GM21786 (cell line): ENCODE measurements around the gene TRPM1.
"Not testable (repeated sequence)": the region's sequence is repeated elsewhere in the genome, so short reads cannot be mapped to it uniquely, and the experiment has no call there.

Source experiments
- ATAC-seq: cut with Tn5 transposase; IDR thresholded peaks from one replicate; pipeline ENCODE4 v1.9.1; 2021; ENCODE audit not compliant: unreplicated experiment

The TRPM1 gene

GRCh38 chr15:31125061-31125460, 23.5 kb upstream of the TRPM1 start:
- no peak for ATAC-seq

GRCh38 chr15:31116423-31117030, 15.0 kb upstream of the TRPM1 start:
- no peak for ATAC-seq

GRCh38 chr15:31111091-31111647, 9.6 kb upstream of the TRPM1 start:
- ATAC-seq = no peak

GRCh38 chr15:31108836-31109235, 7.3 kb upstream of the TRPM1 start:
- no peak for ATAC-seq

- ATAC-seq = no peak
Observed at GRCh38 chr15:31106495-31107300, 5.2 kb upstream of the TRPM1 start.

- ATAC-seq = no peak
Observed at GRCh38 chr15:31104003-31104402, 2.5 kb upstream of the TRPM1 start.

GRCh38 chr15:31102374-31103342, 1.1 kb upstream of the TRPM1 start:
- no peak for ATAC-seq

- ATAC-seq = no peak
Observed at GRCh38 chr15:31102039-31102321, 455 bp upstream of the TRPM1 start.

- no peak for ATAC-seq
Observed at GRCh38 chr15:31100738-31101137, 787 bp downstream of the TRPM1 start.

- no peak for ATAC-seq
Observed at GRCh38 chr15:31098953-31099740, 2.4 kb downstream of the TRPM1 start.

- no peak for ATAC-seq
Observed at GRCh38 chr15:31098491-31098917, 3.0 kb downstream of the TRPM1 start.

- no peak for ATAC-seq
Observed at GRCh38 chr15:31096563-31096962, 5.0 kb downstream of the TRPM1 start.

- no peak for ATAC-seq
Observed at GRCh38 chr15:31091481-31091880, 10.0 kb downstream of the TRPM1 start.

- ATAC-seq = no peak
Observed at GRCh38 chr15:31090766-31091165, 10.8 kb downstream of the TRPM1 start.

- ATAC-seq = no peak
Observed at GRCh38 chr15:31089368-31090047, 12.0 kb downstream of the TRPM1 start.

GRCh38 chr15:31088672-31089367, 12.7 kb downstream of the TRPM1 start:
- no peak for ATAC-seq

GRCh38 chr15:31088041-31088440, 13.5 kb downstream of the TRPM1 start:
- not testable (repeated sequence) for ATAC-seq

- no peak for ATAC-seq
Observed at GRCh38 chr15:31086344-31086743, 15.2 kb downstream of the TRPM1 start.

- no peak for ATAC-seq
Observed at GRCh38 chr15:31085359-31085758, 16.2 kb downstream of the TRPM1 start.
